KG1 (cell line): ENCODE data around the gene IGLON5.
A peak's percentile ranks its signal among the peaks of the same experiment; 100 is the strongest.

Source experiments
- DNase-seq: peaks from one replicate; lab custom pipeline; 2025; lab: John Stamatoyannopoulos, UW

Gene IGLON5

GRCh38 chr19:51338563-51339312 is 27.3 kb downstream of the IGLON5 start:
- DNase-seq, result peak; percentile 88

- DNase-seq, result no peak
Measured at GRCh38 chr19:51339313-51339686, 27.9 kb downstream of the IGLON5 start.

- DNase-seq, result peak; percentile 65
Measured at GRCh38 chr19:51339687-51340656, 28.5 kb downstream of the IGLON5 start.

GRCh38 chr19:51341066-51341465 is 29.6 kb downstream of the IGLON5 start:
- no peak for DNase-seq

GRCh38 chr19:51341976-51342580 is 30.6 kb downstream of the IGLON5 start, which contains the start of gene VSIG10L:
VSIG10L (minus strand) TSS chr19:51342139; CDS start chr19:51342124, 15 bp downstream.
- DNase-seq, result no peak

GRCh38 chr19:51342631-51343569 is 31.5 kb downstream of the IGLON5 start:
- DNase-seq, result no peak

- no peak for DNase-seq
Measured at GRCh38 chr19:51345076-51345620, 33.7 kb downstream of the IGLON5 start.

GRCh38 chr19:51346742-51347141 is 35.3 kb downstream of the IGLON5 start:
- no peak for DNase-seq

- no peak for DNase-seq
Measured at GRCh38 chr19:51347209-51347928, 35.9 kb downstream of the IGLON5 start.

GRCh38 chr19:51351266-51351990 is 40.0 kb downstream of the IGLON5 start:
- no peak for DNase-seq

- no peak for DNase-seq
Measured at GRCh38 chr19:51352783-51353360, 41.4 kb downstream of the IGLON5 start.

GRCh38 chr19:51354103-51354741 is 42.8 kb downstream of the IGLON5 start:
- DNase-seq, result no peak

GRCh38 chr19:51354742-51355148 is 43.3 kb downstream of the IGLON5 start:
- no peak for DNase-seq

- DNase-seq, result no peak
Measured at GRCh38 chr19:51356159-51356801, 44.8 kb downstream of the IGLON5 start.

- no peak for DNase-seq
Measured at GRCh38 chr19:51357952-51358351, 46.5 kb downstream of the IGLON5 start.

GRCh38 chr19:51359294-51359693 is 47.9 kb downstream of the IGLON5 start:
- no peak for DNase-seq

GRCh38 chr19:51361239-51361638 is 49.8 kb downstream of the IGLON5 start:
- no peak for DNase-seq
